ENCODE measurements around the gene CNGA1.

DNA sequence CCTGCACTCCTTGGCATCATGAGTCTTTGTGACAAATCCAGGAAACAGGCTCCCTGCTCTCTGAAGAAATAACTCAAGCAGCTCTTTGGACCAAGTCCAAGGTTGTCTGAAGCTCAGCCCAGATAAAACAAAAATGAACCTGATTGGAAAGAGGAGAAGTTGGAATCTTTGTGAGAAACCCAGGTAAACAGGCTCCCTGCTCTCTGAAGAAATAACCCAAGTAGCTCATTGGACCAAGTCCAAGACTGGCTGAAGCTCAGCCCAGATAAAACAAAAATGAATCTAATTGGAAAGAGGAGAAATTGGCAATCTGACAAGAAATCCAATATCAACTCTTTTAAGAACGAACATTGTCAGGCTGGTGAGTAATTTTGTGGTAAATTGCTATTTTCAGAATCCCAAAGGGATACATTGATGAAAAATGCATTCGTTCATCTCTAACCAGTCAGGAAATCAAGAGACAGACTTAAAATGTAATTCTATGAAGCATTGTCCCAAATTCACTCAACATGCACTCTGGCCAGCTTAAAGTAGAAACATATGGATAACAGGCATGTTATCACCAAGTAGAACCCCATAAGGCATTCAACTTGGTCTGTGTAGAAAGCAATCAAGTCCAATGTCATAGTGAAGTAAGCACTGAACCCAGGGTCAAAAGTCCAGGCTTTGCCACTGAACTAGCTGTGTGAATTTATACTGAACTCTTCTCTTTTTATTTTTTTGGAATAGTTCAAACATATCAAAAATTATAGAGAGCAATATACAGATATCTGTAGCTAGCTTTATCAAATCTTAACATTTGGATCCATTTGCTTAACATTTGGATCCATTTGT, 85.3 kb downstream of the CNGA1 start:
- TF ChIP-seq, protein P1, sequence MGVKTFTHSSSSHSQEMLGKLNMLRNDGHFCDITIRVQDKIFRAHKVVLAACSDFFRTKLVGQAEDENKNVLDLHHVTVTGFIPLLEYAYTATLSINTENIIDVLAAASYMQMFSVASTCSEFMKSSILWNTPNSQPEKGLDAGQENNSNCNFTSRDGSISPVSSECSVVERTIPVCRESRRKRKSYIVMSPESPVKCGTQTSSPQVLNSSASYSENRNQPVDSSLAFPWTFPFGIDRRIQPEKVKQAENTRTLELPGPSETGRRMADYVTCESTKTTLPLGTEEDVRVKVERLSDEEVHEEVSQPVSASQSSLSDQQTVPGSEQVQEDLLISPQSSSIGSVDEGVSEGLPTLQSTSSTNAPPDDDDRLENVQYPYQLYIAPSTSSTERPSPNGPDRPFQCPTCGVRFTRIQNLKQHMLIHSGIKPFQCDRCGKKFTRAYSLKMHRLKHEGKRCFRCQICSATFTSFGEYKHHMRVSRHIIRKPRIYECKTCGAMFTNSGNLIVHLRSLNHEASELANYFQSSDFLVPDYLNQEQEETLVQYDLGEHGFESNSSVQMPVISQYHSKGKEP (tag by site-specific recombination; IDR thresholded peaks at IDR 0.05), result no peak
- TF ChIP-seq TCF7L2 (IDR thresholded peaks at IDR 0.05; ENCODE audit: borderline replicate concordance, low read depth, low read length), result no peak
- no peak for TF ChIP-seq GLI2 (tag by site-specific recombination; IDR thresholded peaks at IDR 0.05; ENCODE audit: borderline replicate concordance, low read depth)
- TF ChIP-seq, protein P2, sequence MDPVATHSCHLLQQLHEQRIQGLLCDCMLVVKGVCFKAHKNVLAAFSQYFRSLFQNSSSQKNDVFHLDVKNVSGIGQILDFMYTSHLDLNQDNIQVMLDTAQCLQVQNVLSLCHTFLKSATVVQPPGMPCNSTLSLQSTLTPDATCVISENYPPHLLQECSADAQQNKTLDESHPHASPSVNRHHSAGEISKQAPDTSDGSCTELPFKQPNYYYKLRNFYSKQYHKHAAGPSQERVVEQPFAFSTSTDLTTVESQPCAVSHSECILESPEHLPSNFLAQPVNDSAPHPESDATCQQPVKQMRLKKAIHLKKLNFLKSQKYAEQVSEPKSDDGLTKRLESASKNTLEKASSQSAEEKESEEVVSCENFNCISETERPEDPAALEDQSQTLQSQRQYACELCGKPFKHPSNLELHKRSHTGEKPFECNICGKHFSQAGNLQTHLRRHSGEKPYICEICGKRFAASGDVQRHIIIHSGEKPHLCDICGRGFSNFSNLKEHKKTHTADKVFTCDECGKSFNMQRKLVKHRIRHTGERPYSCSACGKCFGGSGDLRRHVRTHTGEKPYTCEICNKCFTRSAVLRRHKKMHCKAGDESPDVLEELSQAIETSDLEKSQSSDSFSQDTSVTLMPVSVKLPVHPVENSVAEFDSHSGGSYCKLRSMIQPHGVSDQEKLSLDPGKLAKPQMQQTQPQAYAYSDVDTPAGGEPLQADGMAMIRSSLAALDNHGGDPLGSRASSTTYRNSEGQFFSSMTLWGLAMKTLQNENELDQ (tag by site-specific recombination; IDR thresholded peaks at IDR 0.05; ENCODE audit: low read depth), result no peak
- no peak for TF ChIP-seq ZNF138 (tag by site-specific recombination; IDR thresholded peaks at IDR 0.05; ENCODE audit: borderline replicate concordance)
- TF ChIP-seq, protein P3, sequence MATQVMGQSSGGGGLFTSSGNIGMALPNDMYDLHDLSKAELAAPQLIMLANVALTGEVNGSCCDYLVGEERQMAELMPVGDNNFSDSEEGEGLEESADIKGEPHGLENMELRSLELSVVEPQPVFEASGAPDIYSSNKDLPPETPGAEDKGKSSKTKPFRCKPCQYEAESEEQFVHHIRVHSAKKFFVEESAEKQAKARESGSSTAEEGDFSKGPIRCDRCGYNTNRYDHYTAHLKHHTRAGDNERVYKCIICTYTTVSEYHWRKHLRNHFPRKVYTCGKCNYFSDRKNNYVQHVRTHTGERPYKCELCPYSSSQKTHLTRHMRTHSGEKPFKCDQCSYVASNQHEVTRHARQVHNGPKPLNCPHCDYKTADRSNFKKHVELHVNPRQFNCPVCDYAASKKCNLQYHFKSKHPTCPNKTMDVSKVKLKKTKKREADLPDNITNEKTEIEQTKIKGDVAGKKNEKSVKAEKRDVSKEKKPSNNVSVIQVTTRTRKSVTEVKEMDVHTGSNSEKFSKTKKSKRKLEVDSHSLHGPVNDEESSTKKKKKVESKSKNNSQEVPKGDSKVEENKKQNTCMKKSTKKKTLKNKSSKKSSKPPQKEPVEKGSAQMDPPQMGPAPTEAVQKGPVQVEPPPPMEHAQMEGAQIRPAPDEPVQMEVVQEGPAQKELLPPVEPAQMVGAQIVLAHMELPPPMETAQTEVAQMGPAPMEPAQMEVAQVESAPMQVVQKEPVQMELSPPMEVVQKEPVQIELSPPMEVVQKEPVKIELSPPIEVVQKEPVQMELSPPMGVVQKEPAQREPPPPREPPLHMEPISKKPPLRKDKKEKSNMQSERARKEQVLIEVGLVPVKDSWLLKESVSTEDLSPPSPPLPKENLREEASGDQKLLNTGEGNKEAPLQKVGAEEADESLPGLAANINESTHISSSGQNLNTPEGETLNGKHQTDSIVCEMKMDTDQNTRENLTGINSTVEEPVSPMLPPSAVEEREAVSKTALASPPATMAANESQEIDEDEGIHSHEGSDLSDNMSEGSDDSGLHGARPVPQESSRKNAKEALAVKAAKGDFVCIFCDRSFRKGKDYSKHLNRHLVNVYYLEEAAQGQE (tag by site-specific recombination; IDR thresholded peaks at IDR 0.05), result no peak
- TF ChIP-seq, protein P4, sequence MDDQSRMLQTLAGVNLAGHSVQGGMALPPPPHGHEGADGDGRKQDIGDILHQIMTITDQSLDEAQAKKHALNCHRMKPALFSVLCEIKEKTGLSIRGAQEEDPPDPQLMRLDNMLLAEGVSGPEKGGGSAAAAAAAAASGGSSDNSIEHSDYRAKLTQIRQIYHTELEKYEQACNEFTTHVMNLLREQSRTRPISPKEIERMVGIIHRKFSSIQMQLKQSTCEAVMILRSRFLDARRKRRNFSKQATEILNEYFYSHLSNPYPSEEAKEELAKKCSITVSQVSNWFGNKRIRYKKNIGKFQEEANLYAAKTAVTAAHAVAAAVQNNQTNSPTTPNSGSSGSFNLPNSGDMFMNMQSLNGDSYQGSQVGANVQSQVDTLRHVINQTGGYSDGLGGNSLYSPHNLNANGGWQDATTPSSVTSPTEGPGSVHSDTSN (CRISPR knock-in tag; IDR thresholded peaks at IDR 0.05), result no peak
- TF ChIP-seq, protein P5, sequence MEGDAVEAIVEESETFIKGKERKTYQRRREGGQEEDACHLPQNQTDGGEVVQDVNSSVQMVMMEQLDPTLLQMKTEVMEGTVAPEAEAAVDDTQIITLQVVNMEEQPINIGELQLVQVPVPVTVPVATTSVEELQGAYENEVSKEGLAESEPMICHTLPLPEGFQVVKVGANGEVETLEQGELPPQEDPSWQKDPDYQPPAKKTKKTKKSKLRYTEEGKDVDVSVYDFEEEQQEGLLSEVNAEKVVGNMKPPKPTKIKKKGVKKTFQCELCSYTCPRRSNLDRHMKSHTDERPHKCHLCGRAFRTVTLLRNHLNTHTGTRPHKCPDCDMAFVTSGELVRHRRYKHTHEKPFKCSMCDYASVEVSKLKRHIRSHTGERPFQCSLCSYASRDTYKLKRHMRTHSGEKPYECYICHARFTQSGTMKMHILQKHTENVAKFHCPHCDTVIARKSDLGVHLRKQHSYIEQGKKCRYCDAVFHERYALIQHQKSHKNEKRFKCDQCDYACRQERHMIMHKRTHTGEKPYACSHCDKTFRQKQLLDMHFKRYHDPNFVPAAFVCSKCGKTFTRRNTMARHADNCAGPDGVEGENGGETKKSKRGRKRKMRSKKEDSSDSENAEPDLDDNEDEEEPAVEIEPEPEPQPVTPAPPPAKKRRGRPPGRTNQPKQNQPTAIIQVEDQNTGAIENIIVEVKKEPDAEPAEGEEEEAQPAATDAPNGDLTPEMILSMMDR (tag by site-specific recombination; IDR thresholded peaks at IDR 0.05), result no peak
- no peak for TF ChIP-seq ZNF776 (tag by site-specific recombination; IDR thresholded peaks at IDR 0.05; ENCODE audit: borderline replicate concordance)
- TF ChIP-seq ZNF324 (tag by site-specific recombination; IDR thresholded peaks at IDR 0.05), result no peak

All from HEK293 (cell line).